Tibial nerve (tissue), 3 donors: ENCODE data around the gene GIMAP2.
"Not testable (repeated sequence)": the region's sequence is repeated elsewhere in the genome, so short reads cannot be mapped to it uniquely, and the experiment has no call there.

ENCODE experiments used
- EP300 ChIP-seq, 2 donors: sonication (generic); formaldehyde crosslinking; IDR thresholded peaks; one replicate each; pipeline ENCODE4 v1.6.1; 2017; ENCODE audit warnings: antibody characterized with exemption in 2 of 2, mild to moderate bottlenecking in 1 of 2
- POLR2A ChIP-seq, 2 donors: fragments of 450-650 bp; IDR thresholded peaks; one replicate each; pipeline ENCODE4 v1.6.1; 2017; ENCODE audit warnings: antibody characterized with exemption in 2 of 2, mild to moderate bottlenecking in 2 of 2, moderate library complexity in 2 of 2

DNA sequence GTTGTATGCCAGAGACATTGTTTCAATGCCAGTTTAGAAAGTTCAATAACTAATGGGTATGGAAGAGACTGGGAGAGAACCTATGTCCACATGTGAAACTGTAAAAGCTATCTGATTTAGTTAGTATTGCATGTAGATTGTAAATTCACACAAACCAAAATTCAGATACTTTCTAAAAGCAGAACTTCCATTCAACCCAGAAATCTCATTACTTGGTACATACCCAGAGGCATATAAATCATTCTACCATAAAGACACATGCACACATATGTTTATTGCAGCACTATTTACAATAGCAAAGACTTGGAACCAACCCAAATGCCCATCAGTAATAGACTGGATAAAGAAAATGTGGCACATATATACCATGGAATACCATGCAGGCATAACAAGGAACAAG, 22.7 kb upstream of the GIMAP2 start:
- not testable (repeated sequence) for TF ChIP-seq EP300, POLR2A (IDR thresholded peaks at IDR 0.05)
